ENCODE measurements around the gene CCDC106.

Gene CCDC106

GRCh38 chr19:55650602-55651230 is 2.7 kb downstream of the CCDC106 start:
- no peak for DNase-seq (ENCODE audit: low spot score)

- DNase-seq (ENCODE audit: low spot score), result no peak
Measured at GRCh38 chr19:55651236-55651635, 3.2 kb downstream of the CCDC106 start.

- DNase-seq (ENCODE audit: low spot score), result no peak
Measured at GRCh38 chr19:55652311-55653128, 4.5 kb downstream of the CCDC106 start.

GRCh38 chr19:55653651-55654322 is 5.8 kb downstream of the CCDC106 start:
- peak; percentile 97 for DNase-seq (ENCODE audit: low spot score)

GRCh38 chr19:55654323-55654867 is 6.4 kb downstream of the CCDC106 start:
- DNase-seq (ENCODE audit: low spot score), result peak; percentile 95

- DNase-seq (ENCODE audit: low spot score), result peak; percentile 99
Measured at GRCh38 chr19:55654868-55655647, 7.0 kb downstream of the CCDC106 start, which contains the start of gene U2AF2. Gene U2AF2 (plus strand): TSS chr19:55655035. CDS start chr19:55655105, 70 bp downstream.

GRCh38 chr19:55655648-55656040 is 7.6 kb downstream of the CCDC106 start:
- DNase-seq (ENCODE audit: low spot score), result no peak

- DNase-seq (ENCODE audit: low spot score), result no peak
Measured at GRCh38 chr19:55656552-55656951, 8.5 kb downstream of the CCDC106 start.

- DNase-seq (ENCODE audit: low spot score), result no peak
Measured at GRCh38 chr19:55656988-55657747, 9.2 kb downstream of the CCDC106 start.

- DNase-seq (ENCODE audit: low spot score), result no peak
Measured at GRCh38 chr19:55658846-55659459, 10.9 kb downstream of the CCDC106 start.

- DNase-seq (ENCODE audit: low spot score), result no peak
Measured at GRCh38 chr19:55659822-55660221, 11.8 kb downstream of the CCDC106 start.

GRCh38 chr19:55660404-55660803 is 12.4 kb downstream of the CCDC106 start:
- DNase-seq (ENCODE audit: low spot score), result no peak

GRCh38 chr19:55660991-55661390 is 13.0 kb downstream of the CCDC106 start:
- no peak for DNase-seq (ENCODE audit: low spot score)

- no peak for DNase-seq (ENCODE audit: low spot score)
Measured at GRCh38 chr19:55661826-55662225, 13.8 kb downstream of the CCDC106 start.

GRCh38 chr19:55663846-55664536 is 16.0 kb downstream of the CCDC106 start:
- no peak for DNase-seq (ENCODE audit: low spot score)

GRCh38 chr19:55666343-55667005 is 18.5 kb downstream of the CCDC106 start:
- DNase-seq (ENCODE audit: low spot score), result no peak

- DNase-seq (ENCODE audit: low spot score), result no peak
Measured at GRCh38 chr19:55667006-55667381, 19.0 kb downstream of the CCDC106 start.

- no peak for DNase-seq (ENCODE audit: low spot score)
Measured at GRCh38 chr19:55667511-55667910, 19.5 kb downstream of the CCDC106 start.

- no peak for DNase-seq (ENCODE audit: low spot score)
Measured at GRCh38 chr19:55667958-55668357, 19.9 kb downstream of the CCDC106 start.
